HepG2 (cell line): ENCODE measurements around the gene SLC25A11. TPM values are rescaled to one million over a fixed set of nuclear protein-coding genes. Genes with fewer than 3 reads are reported as not detected.

ENCODE experiments used
- CCDC6 ChIP-seq: sonication (generic); formaldehyde crosslinking; IDR thresholded peaks from 2 replicates; pipeline ENCODE4 v1.8.1; 2022; ENCODE audit warnings: mild to moderate bottlenecking, missing genetic modification reagents, moderate library complexity
- ESRRA ChIP-seq: sonication (generic); formaldehyde crosslinking; IDR thresholded peaks from 2 replicates; pipeline ENCODE4 v1.5.1; 2020; ENCODE audit warnings: mild to moderate bottlenecking, low read depth, missing genetic modification reagents
- HNF4A ChIP-seq: sonication (generic); formaldehyde crosslinking; IDR thresholded peaks from 2 replicates; pipeline ENCODE4 v1.4.0; 2020; ENCODE audit warnings: missing genetic modification reagents
- KAT7 ChIP-seq: IDR thresholded peaks from 2 replicates; pipeline ENCODE4 v1.6.1; 2018; ENCODE audit warnings: borderline replicate concordance, missing compliant biosample characterization
- MBNL3 ChIP-seq: fragments of 250-450 bp; sonication (Bioruptor Pico); conservative IDR thresholded peaks from 2 replicates; pipeline ENCODE4 v1.8.0; 2022; ENCODE audit warnings: mild to moderate bottlenecking, inconsistent platforms
- MIXL1 ChIP-seq: IDR thresholded peaks from 2 replicates; pipeline ENCODE4 v1.6.1; 2016
- NFE2 ChIP-seq: sonication (generic); formaldehyde crosslinking; IDR thresholded peaks from 2 replicates; pipeline ENCODE4 v1.4.0; 2020; ENCODE audit warnings: missing genetic modification reagents
- SIX4 ChIP-seq: sonication (generic); formaldehyde crosslinking; IDR thresholded peaks from 2 replicates; pipeline ENCODE4 v1.4.0; 2020; ENCODE audit warnings: missing genetic modification reagents
- SP1 ChIP-seq, 2 experiments: fragments of 450-650 bp in 1 of 2; sonication (generic) in 1 of 2; formaldehyde crosslinking in 1 of 2; IDR thresholded peaks; 2 replicates each; pipeline versions ENCODE4 v1.4.0 to v1.6.1; 2016 to 2020; ENCODE audit warnings: missing genetic modification reagents in 1 of 2
- TBL1XR1 ChIP-seq: fragments of 150-350 bp; IDR thresholded peaks from 2 replicates; pipeline ENCODE4 v1.6.1; 2014; ENCODE audit warnings: borderline replicate concordance, low read length; ENCODE audit not compliant: partially characterized antibody
- TOE1 ChIP-seq: sonication (generic); formaldehyde crosslinking; IDR thresholded peaks from 2 replicates; pipeline ENCODE4 v1.4.0; 2020; ENCODE audit warnings: mild to moderate bottlenecking, missing genetic modification reagents
- YEATS4 ChIP-seq: sonication (generic); formaldehyde crosslinking; IDR thresholded peaks from 2 replicates; pipeline ENCODE4 v1.4.0; 2020; ENCODE audit warnings: missing genetic modification reagents, borderline replicate concordance
- ZNF143 ChIP-seq: sonication (generic); formaldehyde crosslinking; IDR thresholded peaks from 2 replicates; pipeline ENCODE4 v1.4.0; 2020; ENCODE audit warnings: missing genetic modification reagents
- ZNF468 ChIP-seq: sonication (generic); formaldehyde crosslinking; IDR thresholded peaks from 2 replicates; pipeline ENCODE4 v1.8.0; 2022; ENCODE audit warnings: mild to moderate bottlenecking, moderate library complexity, missing genetic modification reagents
- ZNF496 ChIP-seq: sonication (generic); formaldehyde crosslinking; IDR thresholded peaks from 2 replicates; pipeline ENCODE4 v1.8.1; 2023; ENCODE audit warnings: mild to moderate bottlenecking, moderate library complexity, missing genetic modification reagents; ENCODE audit not compliant: insufficient replicate concordance
- ZNF724P ChIP-seq: sonication (generic); formaldehyde crosslinking; IDR thresholded peaks from 2 replicates; pipeline ENCODE4 v1.8.0; 2022; ENCODE audit warnings: missing genetic modification reagents, borderline replicate concordance
- ZNF749 ChIP-seq: sonication (generic); formaldehyde crosslinking; IDR thresholded peaks from 2 replicates; pipeline ENCODE4 v1.8.0; 2022; ENCODE audit warnings: mild to moderate bottlenecking, missing genetic modification reagents, moderate library complexity, borderline replicate concordance
- ZNF776 ChIP-seq: sonication (generic); formaldehyde crosslinking; IDR thresholded peaks from 2 replicates; pipeline ENCODE4 v1.4.0; 2020; ENCODE audit warnings: mild to moderate bottlenecking, missing genetic modification reagents
- polyA plus RNA-seq, 8 experiments: library from polyadenylated mRNA; depleted of rRNA in 3 of 8; stranded (reverse) in 7 of 8; unstranded in 1 of 8; fragments of >200 nt; fragmentation: Illumina TruSeq in 4 of 8; extraction: Trizol in 4 of 8; gene quantifications; 2 replicates each; pipeline versions ENCODE4 v1.2.1 to v1.2.3, GENCODE V29; 2011 to 2016; ENCODE audit warnings: low read depth in 4 of 8, missing spikeins in 1 of 8, mixed read lengths in 1 of 8; ENCODE audit not compliant: insufficient read depth in 1 of 8
- total RNA-seq, 5 experiments: library from RNA; depleted of rRNA; stranded (reverse); fragments of >200 nt; fragmentation: Illumina TruSeq; extraction: Trizol; gene quantifications; 2 replicates each; pipeline ENCODE4 v1.2.3, GENCODE V29; 2016; ENCODE audit warnings: low read depth in 1 of 5
- TF ChIP-seq, protein P1 (sequence below): IDR thresholded peaks from 2 replicates; pipeline ENCODE4 v1.6.1; 2016; ENCODE audit warnings: missing genetic modification reagents, missing compliant biosample characterization
- TF ChIP-seq, protein P2 (sequence below): sonication (generic); formaldehyde crosslinking; IDR thresholded peaks from 2 replicates; pipeline ENCODE4 v1.4.0; 2020; ENCODE audit warnings: missing genetic modification reagents, borderline replicate concordance
- TF ChIP-seq, protein P3 (sequence below): sonication (generic); formaldehyde crosslinking; IDR thresholded peaks from 2 replicates; pipeline ENCODE4 v1.8.1; 2023; ENCODE audit warnings: mild to moderate bottlenecking, inconsistent platforms, moderate library complexity, missing genetic modification reagents, borderline replicate concordance
- TF ChIP-seq, protein P4 (sequence below): sonication (generic); formaldehyde crosslinking; IDR thresholded peaks from 2 replicates; pipeline ENCODE4 v1.5.1; 2020; ENCODE audit warnings: missing genetic modification reagents, mild to moderate bottlenecking, borderline replicate concordance
- TF ChIP-seq, protein P5 (sequence below): sonication (generic); formaldehyde crosslinking; IDR thresholded peaks from 2 replicates; pipeline ENCODE4 v1.5.0; 2020; ENCODE audit warnings: mild to moderate bottlenecking, low read depth, missing genetic modification reagents, borderline replicate concordance
- TF ChIP-seq, protein P6 (sequence below): sonication (generic); formaldehyde crosslinking; IDR thresholded peaks from 2 replicates; pipeline ENCODE4 v1.8.0; 2023; ENCODE audit warnings: mild to moderate bottlenecking, missing genetic modification reagents

SLC25A11 gene
- total and polyA plus RNA-seq, 2 of the 13 experiments (the other 11 are each of a cell fraction or from before 2014, with no cell fraction given): 35.4 to 47.2 TPM

DNA sequence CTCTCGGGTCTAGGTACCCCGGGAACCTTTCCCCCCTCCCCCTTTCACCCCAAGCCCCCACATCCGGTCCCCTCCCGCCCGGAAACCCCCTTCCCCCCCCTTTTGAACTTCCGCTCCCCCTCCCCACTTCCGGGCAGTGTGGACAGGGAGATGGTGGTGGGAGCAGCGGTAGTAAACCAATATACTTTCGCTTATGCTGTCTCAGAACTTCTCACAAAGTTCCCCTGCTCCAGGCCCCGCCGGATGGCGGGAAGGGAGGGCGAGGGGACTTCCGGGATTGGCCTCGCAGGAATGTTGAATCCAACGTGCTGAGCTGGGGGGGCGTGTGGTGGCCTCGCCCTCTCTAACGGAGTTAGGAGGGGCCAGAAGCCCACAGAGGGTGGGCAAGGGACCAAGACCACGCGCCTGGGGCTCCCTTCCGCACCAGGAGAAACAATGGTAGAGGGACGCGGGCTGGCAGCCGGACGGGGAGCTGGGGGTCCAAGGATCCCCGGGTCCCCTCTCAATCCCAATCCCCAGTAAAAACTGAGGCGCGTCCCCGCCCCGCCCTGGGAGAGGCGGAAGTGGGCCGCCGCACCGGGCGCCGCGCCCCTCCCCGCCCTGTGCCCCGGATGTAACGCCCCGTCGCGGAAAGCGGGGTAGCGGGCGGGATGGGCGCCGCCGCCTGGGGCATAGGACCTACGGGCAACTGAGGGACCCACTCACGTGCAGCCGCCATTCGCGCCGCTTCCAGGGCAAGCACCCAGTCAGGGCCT lies 7.7 kb upstream of the SLC25A11 start (continued):
- TF ChIP-seq, protein P1, sequence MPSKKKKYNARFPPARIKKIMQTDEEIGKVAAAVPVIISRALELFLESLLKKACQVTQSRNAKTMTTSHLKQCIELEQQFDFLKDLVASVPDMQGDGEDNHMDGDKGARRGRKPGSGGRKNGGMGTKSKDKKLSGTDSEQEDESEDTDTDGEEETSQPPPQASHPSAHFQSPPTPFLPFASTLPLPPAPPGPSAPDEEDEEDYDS (CRISPR knock-in tag): no peak
- TF ChIP-seq ZNF468 (CRISPR knock-in tag): no peak
- no peak for TF ChIP-seq SIX4 (CRISPR knock-in tag)
- TF ChIP-seq CCDC6 (CRISPR knock-in tag): no peak
- TF ChIP-seq MIXL1 (CRISPR knock-in tag): no peak
- 0 out of 2 replicates have a peak, but pooled peaks have one; percentile 9 for TF ChIP-seq ZNF143 (CRISPR knock-in tag)
- TF ChIP-seq, protein P2, sequence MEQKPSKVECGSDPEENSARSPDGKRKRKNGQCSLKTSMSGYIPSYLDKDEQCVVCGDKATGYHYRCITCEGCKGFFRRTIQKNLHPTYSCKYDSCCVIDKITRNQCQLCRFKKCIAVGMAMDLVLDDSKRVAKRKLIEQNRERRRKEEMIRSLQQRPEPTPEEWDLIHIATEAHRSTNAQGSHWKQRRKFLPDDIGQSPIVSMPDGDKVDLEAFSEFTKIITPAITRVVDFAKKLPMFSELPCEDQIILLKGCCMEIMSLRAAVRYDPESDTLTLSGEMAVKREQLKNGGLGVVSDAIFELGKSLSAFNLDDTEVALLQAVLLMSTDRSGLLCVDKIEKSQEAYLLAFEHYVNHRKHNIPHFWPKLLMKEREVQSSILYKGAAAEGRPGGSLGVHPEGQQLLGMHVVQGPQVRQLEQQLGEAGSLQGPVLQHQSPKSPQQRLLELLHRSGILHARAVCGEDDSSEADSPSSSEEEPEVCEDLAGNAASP (CRISPR knock-in tag): no peak
- TF ChIP-seq SP1 (IDR thresholded peaks at IDR 0.05): no peak
- TF ChIP-seq SP1 (CRISPR knock-in tag; IDR thresholded peaks at IDR 0.05): no peak
- TF ChIP-seq, protein P3, sequence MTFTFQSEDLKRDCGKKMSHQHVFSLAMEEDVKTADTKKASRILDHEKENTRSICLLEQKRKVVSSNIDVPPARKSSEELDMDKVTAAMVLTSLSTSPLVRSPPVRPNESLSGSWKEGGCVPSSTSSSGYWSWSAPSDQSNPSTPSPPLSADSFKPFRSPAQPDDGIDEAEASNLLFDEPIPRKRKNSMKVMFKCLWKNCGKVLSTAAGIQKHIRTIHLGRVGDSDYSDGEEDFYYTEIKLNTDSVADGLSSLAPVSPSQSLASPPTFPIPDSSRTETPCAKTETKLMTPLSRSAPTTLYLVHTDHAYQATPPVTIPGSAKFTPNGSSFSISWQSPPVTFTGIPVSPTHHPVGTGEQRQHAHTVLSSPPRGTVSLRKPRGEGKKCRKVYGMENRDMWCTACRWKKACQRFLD (CRISPR knock-in tag): no peak
- peak; percentile 58 for TF ChIP-seq ZNF724P
- TF ChIP-seq, protein P4, sequence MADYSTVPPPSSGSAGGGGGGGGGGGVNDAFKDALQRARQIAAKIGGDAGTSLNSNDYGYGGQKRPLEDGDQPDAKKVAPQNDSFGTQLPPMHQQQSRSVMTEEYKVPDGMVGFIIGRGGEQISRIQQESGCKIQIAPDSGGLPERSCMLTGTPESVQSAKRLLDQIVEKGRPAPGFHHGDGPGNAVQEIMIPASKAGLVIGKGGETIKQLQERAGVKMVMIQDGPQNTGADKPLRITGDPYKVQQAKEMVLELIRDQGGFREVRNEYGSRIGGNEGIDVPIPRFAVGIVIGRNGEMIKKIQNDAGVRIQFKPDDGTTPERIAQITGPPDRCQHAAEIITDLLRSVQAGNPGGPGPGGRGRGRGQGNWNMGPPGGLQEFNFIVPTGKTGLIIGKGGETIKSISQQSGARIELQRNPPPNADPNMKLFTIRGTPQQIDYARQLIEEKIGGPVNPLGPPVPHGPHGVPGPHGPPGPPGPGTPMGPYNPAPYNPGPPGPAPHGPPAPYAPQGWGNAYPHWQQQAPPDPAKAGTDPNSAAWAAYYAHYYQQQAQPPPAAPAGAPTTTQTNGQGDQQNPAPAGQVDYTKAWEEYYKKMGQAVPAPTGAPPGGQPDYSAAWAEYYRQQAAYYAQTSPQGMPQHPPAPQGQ (CRISPR knock-in tag): no peak
- TF ChIP-seq ZNF749 (CRISPR knock-in tag): no peak
- no peak for TF ChIP-seq NFE2
- TF ChIP-seq, protein P5, sequence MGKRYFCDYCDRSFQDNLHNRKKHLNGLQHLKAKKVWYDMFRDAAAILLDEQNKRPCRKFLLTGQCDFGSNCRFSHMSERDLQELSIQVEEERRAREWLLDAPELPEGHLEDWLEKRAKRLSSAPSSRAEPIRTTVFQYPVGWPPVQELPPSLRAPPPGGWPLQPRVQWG (CRISPR knock-in tag): no peak
- 0 out of 2 replicates have a peak, but pooled peaks have one; percentile 7 for TF ChIP-seq HNF4A (CRISPR knock-in tag)
- TF ChIP-seq KAT7: peak; percentile 83
- TF ChIP-seq MBNL3 (CRISPR knock-in tag): no peak
- TF ChIP-seq TOE1: no peak; the same call in 1 of the 2 replicates
- peak; percentile 31; the same call in 1 of the 2 replicates for TF ChIP-seq YEATS4 (CRISPR knock-in tag)
- TF ChIP-seq TBL1XR1: no peak
- TF ChIP-seq ESRRA (CRISPR knock-in tag): peak; percentile 9; the same call in 1 of the 2 replicates
- TF ChIP-seq ZNF776: no peak
- TF ChIP-seq, protein P6, sequence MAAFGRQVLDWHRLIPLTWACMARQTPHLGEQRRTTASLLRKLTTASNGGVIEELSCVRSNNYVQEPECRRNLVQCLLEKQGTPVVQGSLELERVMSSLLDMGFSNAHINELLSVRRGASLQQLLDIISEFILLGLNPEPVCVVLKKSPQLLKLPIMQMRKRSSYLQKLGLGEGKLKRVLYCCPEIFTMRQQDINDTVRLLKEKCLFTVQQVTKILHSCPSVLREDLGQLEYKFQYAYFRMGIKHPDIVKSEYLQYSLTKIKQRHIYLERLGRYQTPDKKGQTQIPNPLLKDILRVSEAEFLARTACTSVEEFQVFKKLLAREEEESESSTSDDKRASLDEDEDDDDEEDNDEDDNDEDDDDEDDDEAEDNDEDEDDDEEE (CRISPR knock-in tag): no peak
- no peak for TF ChIP-seq ZNF496 (CRISPR knock-in tag)
